ENCODE measurements around the gene PRR15.

Gene PRR15

DNA sequence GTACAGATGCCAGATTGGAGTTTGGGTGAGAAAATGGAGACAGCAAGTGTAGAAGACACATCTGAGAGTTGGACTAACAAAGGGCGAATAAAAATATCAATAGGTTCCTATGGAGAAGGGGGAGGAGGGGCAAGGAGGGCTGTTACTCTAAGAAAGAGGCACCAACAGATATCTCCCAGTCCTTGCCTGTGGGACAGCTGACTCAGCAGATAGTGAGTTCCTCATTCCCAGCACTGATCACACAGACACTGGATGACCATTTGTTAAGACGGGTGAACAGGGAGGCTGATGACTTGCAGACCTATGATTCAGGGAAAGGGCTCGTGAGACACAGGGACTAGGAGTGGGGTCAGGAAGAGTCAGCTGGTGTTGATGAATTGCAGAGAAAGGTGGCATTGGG lies 5.7 kb upstream of the PRR15 start:
- no peak for DNase-seq (ENCODE audit: extremely low spot score)
- CTCF ChIA-PET, result interaction anchor here (1.5 kb wide), 1 partner anchor 9 kb away, joined by 3 read pairs; no protein-coding TSS in a partner anchor
- TF ChIP-seq, protein P1, sequence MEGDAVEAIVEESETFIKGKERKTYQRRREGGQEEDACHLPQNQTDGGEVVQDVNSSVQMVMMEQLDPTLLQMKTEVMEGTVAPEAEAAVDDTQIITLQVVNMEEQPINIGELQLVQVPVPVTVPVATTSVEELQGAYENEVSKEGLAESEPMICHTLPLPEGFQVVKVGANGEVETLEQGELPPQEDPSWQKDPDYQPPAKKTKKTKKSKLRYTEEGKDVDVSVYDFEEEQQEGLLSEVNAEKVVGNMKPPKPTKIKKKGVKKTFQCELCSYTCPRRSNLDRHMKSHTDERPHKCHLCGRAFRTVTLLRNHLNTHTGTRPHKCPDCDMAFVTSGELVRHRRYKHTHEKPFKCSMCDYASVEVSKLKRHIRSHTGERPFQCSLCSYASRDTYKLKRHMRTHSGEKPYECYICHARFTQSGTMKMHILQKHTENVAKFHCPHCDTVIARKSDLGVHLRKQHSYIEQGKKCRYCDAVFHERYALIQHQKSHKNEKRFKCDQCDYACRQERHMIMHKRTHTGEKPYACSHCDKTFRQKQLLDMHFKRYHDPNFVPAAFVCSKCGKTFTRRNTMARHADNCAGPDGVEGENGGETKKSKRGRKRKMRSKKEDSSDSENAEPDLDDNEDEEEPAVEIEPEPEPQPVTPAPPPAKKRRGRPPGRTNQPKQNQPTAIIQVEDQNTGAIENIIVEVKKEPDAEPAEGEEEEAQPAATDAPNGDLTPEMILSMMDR (IDR thresholded peaks at IDR 0.05; ENCODE audit: control extremely low read depth, extremely low read depth, low read depth, missing control alignments), result no peak
- POLR2A ChIA-PET, result no interaction called here

- CTCF ChIA-PET, result no interaction called here
- POLR2A ChIA-PET, result no interaction called here
- DNase-seq (ENCODE audit: extremely low spot score), result no peak
- TF ChIP-seq, protein P1 (IDR thresholded peaks at IDR 0.05; ENCODE audit: control extremely low read depth, extremely low read depth, low read depth, missing control alignments), result no peak
Observed at GRCh38 chr7:29561271-29561670, 2.4 kb upstream of the PRR15 start.

- POLR2A ChIA-PET, result no interaction called here
- CTCF ChIA-PET, result interaction anchor here (1.2 kb wide), 1 partner anchor 8 kb away, joined by 3 read pairs; no protein-coding TSS in a partner anchor
- no peak for DNase-seq (ENCODE audit: extremely low spot score)
- TF ChIP-seq, protein P1 (IDR thresholded peaks at IDR 0.05; ENCODE audit: control extremely low read depth, extremely low read depth, low read depth, missing control alignments), result no peak
Observed at GRCh38 chr7:29562307-29562706, 1.3 kb upstream of the PRR15 start.

DNA sequence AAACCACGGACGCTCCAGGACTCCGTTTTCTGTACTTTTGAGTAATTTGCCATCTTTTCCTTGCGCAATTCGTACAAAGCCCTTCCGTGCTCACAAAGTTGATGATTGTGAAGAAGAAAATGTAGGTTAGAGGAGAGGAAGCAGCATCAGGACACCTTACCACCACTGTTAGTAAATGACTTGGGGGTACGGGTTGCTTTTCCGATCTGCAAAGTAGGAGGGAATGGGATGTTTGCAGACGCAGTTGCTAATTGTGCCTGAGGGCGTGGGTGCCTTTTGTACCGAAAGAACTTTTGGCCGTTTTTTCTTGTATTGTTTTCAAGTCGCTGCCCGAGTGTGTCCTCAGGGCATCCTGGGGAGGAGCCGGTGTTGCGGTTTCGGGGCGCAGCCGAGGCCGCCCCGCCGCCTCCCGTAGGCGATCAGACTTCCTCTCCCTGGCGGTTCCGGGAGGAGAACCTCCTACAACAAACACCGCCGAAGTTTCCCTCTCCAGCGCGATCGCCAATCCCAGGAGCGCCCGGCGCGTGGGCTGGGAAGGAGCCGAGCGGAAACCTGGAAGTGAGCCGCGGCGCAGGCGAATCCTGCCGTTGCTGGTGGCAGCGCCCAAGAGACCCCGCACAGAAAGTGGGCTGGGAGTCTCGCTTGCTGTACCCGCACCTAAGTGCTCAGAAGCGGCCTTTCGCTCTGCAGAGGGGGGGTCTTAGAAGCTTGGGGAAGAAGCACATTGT lies 1.0 kb downstream of the PRR15 start:
- CTCF ChIA-PET, result no interaction called here
- TF ChIP-seq, protein P1 (IDR thresholded peaks at IDR 0.05; ENCODE audit: control extremely low read depth, extremely low read depth, low read depth, missing control alignments), result no peak
- DNase-seq (ENCODE audit: extremely low spot score), result no peak
- POLR2A ChIA-PET, result no interaction called here

DNA sequence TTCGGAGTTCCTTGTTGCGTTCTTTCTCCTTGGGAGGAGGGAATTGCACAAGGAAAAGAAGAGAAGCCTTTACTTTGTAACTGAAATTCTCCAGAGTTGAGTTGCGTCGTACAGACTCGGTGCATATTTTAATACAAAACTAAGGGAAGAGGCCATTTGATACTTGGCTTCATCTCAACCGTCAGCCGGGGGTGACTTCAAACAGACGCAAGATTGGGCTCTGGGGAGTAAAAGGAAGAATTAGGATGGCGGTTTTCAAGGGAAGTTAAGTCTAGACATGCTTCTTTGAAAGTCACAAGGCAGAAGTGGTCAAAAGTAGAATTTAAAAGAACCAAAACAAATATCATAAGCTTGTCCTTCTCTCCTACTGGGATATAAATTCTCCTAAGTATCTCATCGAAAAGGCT lies 1.6 kb downstream of the PRR15 start:
- no peak for DNase-seq (ENCODE audit: extremely low spot score)
- ChIA-PET POLR2A (no interaction called here), CTCF (no interaction called here)
- TF ChIP-seq, protein P1 (IDR thresholded peaks at IDR 0.05; ENCODE audit: control extremely low read depth, extremely low read depth, low read depth, missing control alignments), result no peak

DNA sequence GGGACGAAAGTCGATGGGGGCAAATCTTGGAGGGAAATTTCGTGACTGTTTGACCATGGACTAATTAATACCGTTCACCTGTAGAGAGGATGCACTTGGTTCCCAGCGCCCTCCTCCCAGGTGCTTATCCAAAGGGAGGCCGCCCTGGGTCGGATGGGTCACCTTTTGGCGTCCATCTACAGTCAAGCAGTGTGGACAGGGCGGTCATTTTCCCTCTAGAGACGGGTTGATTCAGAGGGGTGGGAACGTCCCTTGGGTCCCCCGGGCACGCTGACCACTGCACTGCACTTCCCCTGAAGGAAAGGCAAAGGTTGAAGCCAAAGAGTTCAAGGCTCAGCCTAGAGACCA lies 2.0 kb downstream of the PRR15 start:
- TF ChIP-seq, protein P1 (IDR thresholded peaks at IDR 0.05; ENCODE audit: control extremely low read depth, extremely low read depth, low read depth, missing control alignments), result no peak
- ChIA-PET POLR2A (no interaction called here), CTCF (no interaction called here)
- DNase-seq (ENCODE audit: extremely low spot score), result no peak

Measured in GM10248 (cell line).